ENCODE measurements around the gene CYB5RL.
"Not testable (repeated sequence)": the region's sequence is repeated elsewhere in the genome, so short reads cannot be mapped to it uniquely, and the experiment has no call there.

The CYB5RL gene

GRCh38 chr1:54167422-54168139 lies 32.2 kb downstream of the CYB5RL start:
- Histone ChIP-seq H2BK120ac (ENCODE audit: low read depth, low read length) (no peak overlapping the region), H3K79me2 (ENCODE audit: control insufficient read depth, insufficient read depth, low read length) (no peaks in the 10 kb centered on the region), H2AK5ac (ENCODE audit: low read length) (no peak overlapping the region), H3K56ac (ENCODE audit: low read length) (no peak overlapping the region), H2BK5ac (ENCODE audit: low read length) (no peak overlapping the region), H3K9ac (ENCODE audit: low read length) (no peak overlapping the region), H4K8ac (ENCODE audit: low read depth, low read length) (no peak overlapping the region), H3K36me3 (ENCODE audit: control insufficient read depth, insufficient read depth, low read length) (no peaks in the 10 kb centered on the region), H4K5ac (ENCODE audit: low read length) (no peak overlapping the region), H3K27me3 (ENCODE audit: insufficient read depth, low read length, poor library complexity) (no peaks in the 10 kb centered on the region), H3K4me2 (ENCODE audit: low read length) (no peak overlapping the region), H2BK15ac (replicated peaks; ENCODE audit: low read depth) (no peak overlapping the region), H3K4ac (ENCODE audit: low read depth, low read length) (no peak overlapping the region), H3K23ac (ENCODE audit: low read length) (no peak overlapping the region), H3K18ac (ENCODE audit: low read length) (no peak overlapping the region), H3K27ac (ENCODE audit: low read depth, low read length) (no peak overlapping the region), H3K79me1 (ENCODE audit: low read length) (no peaks in the 10 kb centered on the region), H3K4me3 (ENCODE audit: low read length) (no peak overlapping the region), H3K4me1 (ENCODE audit: control insufficient read depth, low read depth, low read length) (no peaks in the 10 kb centered on the region)
- WGBS (ENCODE audit: extremely low coverage, insufficient coverage, low lambda C conversion rate), result no CpG with 5 or more reads among the region's 9 CpGs
- DNase-seq, result no peak

GRCh38 chr1:54166357-54166756 lies 33.5 kb downstream of the CYB5RL start:
- not testable (repeated sequence) for H3K4me1 ChIP-seq (ENCODE audit: control insufficient read depth, low read depth, low read length); H2BK15ac ChIP-seq (replicated peaks; ENCODE audit: low read depth); H3K4me3 ChIP-seq (ENCODE audit: low read length); H3K56ac ChIP-seq (ENCODE audit: low read length); H2BK120ac ChIP-seq (ENCODE audit: low read depth, low read length); DNase-seq; H3K4ac ChIP-seq (ENCODE audit: low read depth, low read length); H3K4me2 ChIP-seq (ENCODE audit: low read length); H3K36me3 ChIP-seq (ENCODE audit: control insufficient read depth, insufficient read depth, low read length); H3K18ac ChIP-seq (ENCODE audit: low read length); H3K79me2 ChIP-seq (ENCODE audit: control insufficient read depth, insufficient read depth, low read length); H3K79me1 ChIP-seq (ENCODE audit: low read length); H4K8ac ChIP-seq (ENCODE audit: low read depth, low read length); H3K27ac ChIP-seq (ENCODE audit: low read depth, low read length); H3K9ac ChIP-seq (ENCODE audit: low read length); H4K5ac ChIP-seq (ENCODE audit: low read length); H2BK5ac ChIP-seq (ENCODE audit: low read length); H3K27me3 ChIP-seq (ENCODE audit: insufficient read depth, low read length, poor library complexity); H2AK5ac ChIP-seq (ENCODE audit: low read length); H3K23ac ChIP-seq (ENCODE audit: low read length)
- no CpG with 5 or more reads among the region's 8 CpGs for WGBS (ENCODE audit: extremely low coverage, insufficient coverage, low lambda C conversion rate)

GRCh38 chr1:54165146-54165545 lies 34.7 kb downstream of the CYB5RL start:
- no peak overlapping the region for H2BK5ac ChIP-seq (ENCODE audit: low read length)
- H3K27me3 ChIP-seq (ENCODE audit: insufficient read depth, low read length, poor library complexity), result no peaks in the 10 kb centered on the region
- H2AK5ac ChIP-seq (ENCODE audit: low read length), result no peak overlapping the region
- no peak overlapping the region for H3K56ac ChIP-seq (ENCODE audit: low read length)
- no peaks in the 10 kb centered on the region for H3K79me2 ChIP-seq (ENCODE audit: control insufficient read depth, insufficient read depth, low read length)
- no peaks in the 10 kb centered on the region for H3K79me1 ChIP-seq (ENCODE audit: low read length)
- no peaks in the 10 kb centered on the region for H3K4me1 ChIP-seq (ENCODE audit: control insufficient read depth, low read depth, low read length)
- H3K23ac ChIP-seq (ENCODE audit: low read length), result no peak overlapping the region
- no peak overlapping the region for H3K9ac ChIP-seq (ENCODE audit: low read length)
- no peak for DNase-seq
- no CpG with 5 or more reads among the region's 15 CpGs for WGBS (ENCODE audit: extremely low coverage, insufficient coverage, low lambda C conversion rate)
- no peak overlapping the region for H4K8ac ChIP-seq (ENCODE audit: low read depth, low read length)
- no peak overlapping the region for H3K4me2 ChIP-seq (ENCODE audit: low read length)
- H3K4me3 ChIP-seq (ENCODE audit: low read length), result no peak overlapping the region
- H3K18ac ChIP-seq (ENCODE audit: low read length), result no peak overlapping the region
- H3K36me3 ChIP-seq (ENCODE audit: control insufficient read depth, insufficient read depth, low read length), result no peaks in the 10 kb centered on the region
- H3K27ac ChIP-seq (ENCODE audit: low read depth, low read length), result no peak overlapping the region
- H3K4ac ChIP-seq (ENCODE audit: low read depth, low read length), result no peak overlapping the region
- no peak overlapping the region for H4K5ac ChIP-seq (ENCODE audit: low read length)
- no peak overlapping the region for H2BK120ac ChIP-seq (ENCODE audit: low read depth, low read length)
- H2BK15ac ChIP-seq (replicated peaks; ENCODE audit: low read depth), result no peak overlapping the region

- Histone ChIP-seq H3K56ac (ENCODE audit: low read length) (no peak overlapping the region), H2BK5ac (ENCODE audit: low read length) (no peak overlapping the region), H3K18ac (ENCODE audit: low read length) (no peak overlapping the region), H3K79me1 (ENCODE audit: low read length) (no peaks in the 10 kb centered on the region), H3K27me3 (ENCODE audit: insufficient read depth, low read length, poor library complexity) (no peaks in the 10 kb centered on the region), H4K5ac (ENCODE audit: low read length) (no peak overlapping the region), H3K4me2 (ENCODE audit: low read length) (no peak overlapping the region), H3K79me2 (ENCODE audit: control insufficient read depth, insufficient read depth, low read length) (no peaks in the 10 kb centered on the region), H2BK120ac (ENCODE audit: low read depth, low read length) (no peak overlapping the region), H3K4ac (ENCODE audit: low read depth, low read length) (no peak overlapping the region), H4K8ac (ENCODE audit: low read depth, low read length) (no peak overlapping the region), H2AK5ac (ENCODE audit: low read length) (no peak overlapping the region), H2BK15ac (replicated peaks; ENCODE audit: low read depth) (no peak overlapping the region), H3K9ac (ENCODE audit: low read length) (no peak overlapping the region), H3K4me3 (ENCODE audit: low read length) (no peak overlapping the region), H3K23ac (ENCODE audit: low read length) (no peak overlapping the region), H3K4me1 (ENCODE audit: control insufficient read depth, low read depth, low read length) (no peaks in the 10 kb centered on the region), H3K27ac (ENCODE audit: low read depth, low read length) (no peak overlapping the region), H3K36me3 (ENCODE audit: control insufficient read depth, insufficient read depth, low read length) (no peaks in the 10 kb centered on the region)
- WGBS (ENCODE audit: extremely low coverage, insufficient coverage, low lambda C conversion rate), result no CpG with 5 or more reads among the region's 5 CpGs
- no peak for DNase-seq
These were observed 36.3 kb downstream of the CYB5RL start for GRCh38 chr1:54163573-54163972.

GRCh38 chr1:54163051-54163450 lies 36.8 kb downstream of the CYB5RL start:
- Histone ChIP-seq H3K4me3 (ENCODE audit: low read length) (no peak overlapping the region), H3K27me3 (ENCODE audit: insufficient read depth, low read length, poor library complexity) (no peaks in the 10 kb centered on the region), H3K9ac (ENCODE audit: low read length) (no peak overlapping the region), H3K4ac (ENCODE audit: low read depth, low read length) (no peak overlapping the region), H3K4me1 (ENCODE audit: control insufficient read depth, low read depth, low read length) (no peaks in the 10 kb centered on the region), H2BK5ac (ENCODE audit: low read length) (no peak overlapping the region), H3K79me2 (ENCODE audit: control insufficient read depth, insufficient read depth, low read length) (no peaks in the 10 kb centered on the region), H3K56ac (ENCODE audit: low read length) (no peak overlapping the region), H3K27ac (ENCODE audit: low read depth, low read length) (no peak overlapping the region), H4K5ac (ENCODE audit: low read length) (no peak overlapping the region), H3K79me1 (ENCODE audit: low read length) (no peaks in the 10 kb centered on the region), H2BK15ac (replicated peaks; ENCODE audit: low read depth) (no peak overlapping the region), H4K8ac (ENCODE audit: low read depth, low read length) (no peak overlapping the region), H3K4me2 (ENCODE audit: low read length) (no peak overlapping the region), H3K36me3 (ENCODE audit: control insufficient read depth, insufficient read depth, low read length) (no peaks in the 10 kb centered on the region), H2AK5ac (ENCODE audit: low read length) (no peak overlapping the region), H3K18ac (ENCODE audit: low read length) (no peak overlapping the region), H2BK120ac (ENCODE audit: low read depth, low read length) (no peak overlapping the region), H3K23ac (ENCODE audit: low read length) (no peak overlapping the region)
- DNase-seq, result no peak
- no CpG with 5 or more reads among the region's 3 CpGs for WGBS (ENCODE audit: extremely low coverage, insufficient coverage, low lambda C conversion rate)
